Motor neuron (in vitro differentiated cells): ENCODE data around the gene SEMA3F. TPM values are rescaled to one million over a fixed set of nuclear protein-coding genes. Genes with fewer than 3 reads are reported as not detected.

Experiments used
- ATAC-seq, 8 experiments: fragments of 200-7000 bp; cut with Tn5 transposase; replicated peaks in 6 of 8; 2 replicates each; pipeline ENCODE4 v1.8.0; 2021; ENCODE audit warnings: mild to moderate bottlenecking in 8 of 8, moderate library complexity in 8 of 8
- H3K27ac ChIP-seq, 2 donors: fragments of 250-450 bp; sonication (Bioruptor Pico); 2 replicates each; pipeline ENCODE4 v1.9.0; 2021; ENCODE audit warnings: antibody characterized with exemption in 2 of 2, mild to moderate bottlenecking in 2 of 2, moderate library complexity in 1 of 2
- H3K4me1 ChIP-seq, 2 donors: fragments of 250-450 bp; sonication (Bioruptor Pico); replicated peaks in 1 of 2; 2 replicates each; pipeline ENCODE4 v1.6.1; 2021; ENCODE audit warnings: antibody characterized with exemption in 2 of 2, mild to moderate bottlenecking in 2 of 2, moderate library complexity in 1 of 2
- H3K4me3 ChIP-seq, 5 donors: fragments of 250-450 bp; sonication (Bioruptor Pico); 2 replicates each; pipeline ENCODE4 v1.9.0; 2021; ENCODE audit warnings: antibody characterized with exemption in 5 of 5, mild to moderate bottlenecking in 5 of 5, moderate library complexity in 4 of 5
- WGBS, 10 experiments: fragments of 450-650 bp; shearing (Covaris generic); methylation state at CpG; one replicate each; pipeline ENCODE4 v1.0.0; 2022; 5-methylcytosine and 5-hydroxymethylcytosine counted together
- in situ Hi-C, 9 experiments: fragments of 400-800 bp; cut with MboI; loops; one replicate each; pipeline ENCODE4 v1.15.0; 2021; ENCODE audit warnings: low sequenced_read_pairs in 9 of 9, low pct_unique_long_range_greater_than_20kb in 2 of 9; ENCODE audit not compliant: unreplicated experiment in 9 of 9
- total RNA-seq, 8 experiments: library from RNA; unstranded; fragments of 300-600 nt; gene quantifications; 2 replicates each; pipeline versions ENCODE4 v1.2.3 to v1.2.4, GENCODE V29; 2022

SEMA3F gene
- total RNA-seq, 8 experiments from 2014 or later: 0.61 to 8.5 (median 3.1) TPM

GRCh38 chr3:50151728-50152127, 3.4 kb upstream of the SEMA3F start:
- in situ Hi-C loops: no loop called here
- Histone ChIP-seq H3K27ac (no peak overlapping the region), H3K4me1 (peaks cover 9 to 10% of the 10 kb centered on the region in 2 donors), H3K4me3 (no peak overlapping the region)
- WGBS, 10 experiments: 100% methylated on average over 1 of the region's 5 CpGs; no CpG with 5 or more reads in 9 of the 10 experiments
- no peak for ATAC-seq

DNA sequence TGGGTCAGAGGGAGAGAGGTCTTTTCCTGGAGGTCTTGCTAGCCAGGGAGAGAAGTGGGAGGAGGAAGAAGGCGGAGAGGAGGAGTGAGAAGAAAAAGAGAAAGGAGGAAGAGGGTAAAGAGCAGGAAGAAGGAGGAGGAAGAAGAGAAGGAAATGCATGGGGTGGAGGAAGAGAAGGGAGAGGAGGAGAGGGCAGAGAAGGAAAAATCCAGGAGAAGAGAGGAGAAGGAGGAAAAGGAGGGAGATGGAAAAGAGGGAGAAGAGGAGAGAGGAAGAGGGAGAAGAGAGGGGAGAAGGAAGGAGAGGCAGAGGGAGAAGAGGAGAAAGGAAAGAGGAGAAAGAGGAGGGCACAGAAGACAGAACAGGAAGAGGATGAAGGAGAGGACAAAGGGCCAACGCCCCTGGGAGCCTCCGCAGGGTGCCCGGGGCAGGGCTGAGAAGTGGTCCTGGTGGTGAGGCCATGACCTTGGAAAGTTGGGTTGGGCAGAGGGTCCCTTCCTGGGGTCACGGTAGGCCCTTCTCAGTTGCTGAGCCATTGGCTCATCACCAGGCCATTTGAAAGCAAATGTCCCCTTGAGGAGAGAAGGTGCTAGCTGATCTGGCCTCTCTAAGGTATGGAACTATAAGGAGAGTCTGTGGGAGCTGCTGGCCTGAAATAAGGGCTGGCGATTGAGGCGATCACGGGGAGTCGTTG, 1.2 kb upstream of the SEMA3F start:
- ATAC-seq: no peak
- in situ Hi-C loops: no loop called here

GRCh38 chr3:50154476-50154839, 666 bp upstream of the SEMA3F start:
- Histone ChIP-seq H3K4me1 (peaks cover 15 to 25% of the 10 kb centered on the region in 2 donors), H3K27ac (no peak overlapping the region), H3K4me3 (peak overlapping the region; percentile 43 to 60 (median 46))
- peak in 6 of 8 experiments; percentile 21 to 54 (median 50) for ATAC-seq
- in situ Hi-C loops: no loop called here
- 15% methylated on average over 10 of the region's 34 CpGs; no CpG with 5 or more reads in 9 of the 10 experiments for WGBS, 10 experiments

More for the DNA sequence above, 1.2 kb upstream of the SEMA3F start:
- H3K4me1 ChIP-seq: peaks cover 15 to 25% of the 10 kb centered on the region in 2 donors
- H3K27ac ChIP-seq: no peak overlapping the region
- WGBS, 10 experiments: 24 to 91% (median 80%) methylated on average over 2 to 7 of the region's 9 CpGs
- H3K4me3 ChIP-seq: peak overlapping the region; percentile 43 to 60 (median 46)

- H3K4me1 ChIP-seq: peaks cover 15 to 25% of the 10 kb centered on the region in 2 donors
- in situ Hi-C loops: no loop called here
- no peak for ATAC-seq
- no peak overlapping the region for H3K27ac ChIP-seq
- 20% methylated on average over 1 of the region's 37 CpGs; no CpG with 5 or more reads in 9 of the 10 experiments for WGBS, 10 experiments
- H3K4me3 ChIP-seq: peak overlapping the region; percentile 43 to 60 (median 46)
Observed at GRCh38 chr3:50155491-50155878, 361 bp downstream of the SEMA3F start.

DNA sequence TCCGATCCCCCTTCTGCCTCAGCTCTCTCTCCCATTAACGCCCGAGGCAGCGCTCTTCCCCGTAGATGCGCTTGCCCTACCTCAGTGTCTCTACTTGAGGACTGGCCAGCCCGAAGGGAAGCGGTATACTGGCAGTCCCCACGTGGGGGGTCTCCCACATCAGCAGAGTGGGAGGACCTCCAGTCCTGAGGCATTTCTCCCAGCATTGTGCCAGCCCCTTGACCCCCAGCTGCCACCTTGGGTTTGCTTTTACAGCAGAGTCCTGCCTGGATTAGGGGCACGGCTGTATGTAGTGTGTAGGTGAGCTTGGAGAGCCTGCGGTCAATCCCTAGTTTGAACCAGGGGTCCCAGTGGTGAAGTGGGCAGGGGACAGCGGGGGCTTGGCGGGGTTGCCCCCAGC, 767 bp downstream of the SEMA3F start:
- H3K4me3 ChIP-seq: peak overlapping the region; percentile 43 to 60 (median 46)
- WGBS, 10 experiments: 5 to 50% (median 17%) methylated on average over 1 to 4 of the region's 13 CpGs; no CpG with 5 or more reads in 7 of the 10 experiments
- peaks cover 18 to 29% of the 10 kb centered on the region in 2 donors for H3K4me1 ChIP-seq
- ATAC-seq: no peak
- in situ Hi-C loops: no loop called here
- H3K27ac ChIP-seq: no peak overlapping the region

DNA sequence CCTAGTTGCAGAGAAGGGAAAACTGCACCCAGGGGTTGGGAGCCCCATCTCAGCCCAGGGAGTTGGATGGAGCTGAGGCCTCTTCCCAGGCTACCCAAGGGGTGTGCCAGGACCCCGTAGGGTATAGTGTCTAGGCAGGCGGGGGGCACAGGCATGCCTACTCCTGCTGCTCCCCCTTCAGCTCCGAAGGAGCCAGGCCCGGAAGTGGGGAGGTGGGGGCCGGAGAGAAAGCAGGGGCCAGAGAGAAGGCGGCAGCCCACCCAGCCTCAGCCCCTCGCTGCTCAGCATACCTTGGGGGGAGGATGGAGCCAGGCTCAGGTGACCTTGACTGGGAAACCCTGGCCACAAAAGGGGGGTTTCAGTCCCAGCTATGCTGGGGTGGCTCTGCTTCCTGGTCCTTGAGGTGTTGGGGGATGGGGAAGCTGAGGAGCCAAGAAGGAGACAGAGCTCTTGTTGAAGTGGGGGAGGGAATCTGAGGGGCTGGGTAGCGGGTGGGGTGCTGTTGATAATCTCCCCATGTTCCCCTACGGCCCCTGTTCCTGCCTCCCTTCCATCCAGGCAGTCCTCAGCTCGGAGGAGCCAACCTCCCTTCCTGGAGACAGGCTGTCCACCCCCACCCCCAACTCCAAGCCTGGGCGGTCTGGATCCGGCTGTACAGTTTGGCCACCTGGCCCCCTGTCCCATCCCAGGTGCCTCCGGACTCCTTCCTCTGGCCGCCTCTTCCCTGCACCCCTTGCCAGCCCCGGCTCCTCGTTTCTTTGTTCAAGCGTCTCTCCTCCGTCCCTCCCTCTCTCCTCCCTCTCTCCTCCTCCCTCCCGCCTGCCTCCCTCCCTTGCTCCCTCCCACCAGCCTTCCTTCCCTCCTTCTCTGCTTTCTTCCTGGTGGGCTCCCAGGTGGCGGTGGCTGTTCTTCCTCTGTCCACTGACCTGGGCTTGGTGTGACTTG, 1.7 kb downstream of the SEMA3F start:
- in situ Hi-C loops: no loop called here
- ATAC-seq: peak in 1 of 8 experiments; percentile 7
- H3K27ac ChIP-seq: no peak overlapping the region
- WGBS, 10 experiments: 17% methylated on average over 1 of the region's 20 CpGs; no CpG with 5 or more reads in 9 of the 10 experiments
- H3K4me3 ChIP-seq: peak overlapping the region in 2 of 5 donors; percentile 11
- peaks cover 19 to 29% of the 10 kb centered on the region in 2 donors for H3K4me1 ChIP-seq

GRCh38 chr3:50157827-50158529, 2.9 kb downstream of the SEMA3F start:
- Histone ChIP-seq H3K4me3 (no peak overlapping the region), H3K4me1 (peaks cover 19 to 29% of the 10 kb centered on the region in 2 donors), H3K27ac (no peak overlapping the region)
- WGBS, 10 experiments: 50 to 100% (median 82%) methylated on average over 1 to 4 of the region's 12 CpGs; no CpG with 5 or more reads in 4 of the 10 experiments
- in situ Hi-C loops: no loop called here
- no peak for ATAC-seq

GRCh38 chr3:50158530-50159146, 3.5 kb downstream of the SEMA3F start:
- no peak overlapping the region for H3K4me3 ChIP-seq
- 17 to 100% (median 92%) methylated on average over 1 to 5 of the region's 10 CpGs; no CpG with 5 or more reads in 3 of the 10 experiments for WGBS, 10 experiments
- no peak overlapping the region for H3K27ac ChIP-seq
- peaks cover 19 to 29% of the 10 kb centered on the region in 2 donors for H3K4me1 ChIP-seq
- no peak for ATAC-seq
- in situ Hi-C loops: no loop called here

- in situ Hi-C loops: no loop called here
- WGBS, 10 experiments: no CpG with 5 or more reads among the region's 7 CpGs
- ATAC-seq: peak in 1 of 8 experiments; percentile 34
Observed at GRCh38 chr3:50160561-50160983, 5.4 kb downstream of the SEMA3F start.

GRCh38 chr3:50161320-50161719, 6.2 kb downstream of the SEMA3F start:
- in situ Hi-C loops: no loop called here
- WGBS, 10 experiments: 59 to 100% (median 82%) methylated on average over 1 to 8 of the region's 13 CpGs; no CpG with 5 or more reads in 4 of the 10 experiments

More at GRCh38 chr3:50160561-50160983, 5.4 kb downstream of the SEMA3F start:
- H3K4me3 ChIP-seq: no peak overlapping the region
- no peak overlapping the region for H3K27ac ChIP-seq
- H3K4me1 ChIP-seq: peaks cover 22 to 26% of the 10 kb centered on the region in 2 donors

GRCh38 chr3:50162034-50162883, 7.1 kb downstream of the SEMA3F start:
- WGBS, 10 experiments: 33 to 89% (median 40%) methylated on average over 1 to 4 of the region's 5 CpGs; no CpG with 5 or more reads in 5 of the 10 experiments
- ATAC-seq: no peak
- Histone ChIP-seq H3K4me1 (peaks cover 24 to 31% of the 10 kb centered on the region in 2 donors), H3K27ac (no peak overlapping the region), H3K4me3 (no peak overlapping the region)
- in situ Hi-C loops: no loop called here

More at GRCh38 chr3:50161320-50161719, 6.2 kb downstream of the SEMA3F start:
- Histone ChIP-seq H3K27ac (no peak overlapping the region), H3K4me1 (peaks cover 24 to 27% of the 10 kb centered on the region in 2 donors), H3K4me3 (no peak overlapping the region)
- peak in 1 of 8 experiments; percentile 40 for ATAC-seq
